GM18907 (cell line): ENCODE results near the gene ADAM10.

Experiments used
- ATAC-seq: cut with Tn5 transposase; IDR thresholded peaks from one replicate; pipeline ENCODE4 v1.9.1; 2021; ENCODE audit warnings: mild to moderate bottlenecking, moderate library complexity; ENCODE audit not compliant: unreplicated experiment

The ADAM10 gene

DNA sequence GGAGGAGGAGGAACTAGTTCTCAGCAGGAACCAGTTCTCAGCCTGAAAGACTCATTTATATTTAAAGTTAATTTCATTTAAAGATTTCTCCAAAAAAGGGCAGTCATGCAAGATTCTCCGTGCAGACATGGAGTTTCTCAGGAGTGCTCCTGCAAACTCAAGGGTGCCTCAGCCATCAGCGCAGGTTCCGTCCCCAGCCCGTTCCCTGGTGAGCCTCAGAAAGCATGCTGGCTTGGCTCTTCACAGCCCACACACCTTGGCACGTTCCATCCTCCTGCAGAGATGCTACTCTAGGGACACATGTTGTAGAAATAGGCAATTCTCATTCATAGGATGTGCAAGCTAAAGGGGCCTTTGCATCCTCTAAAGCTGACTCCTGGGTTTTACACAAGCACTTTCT is 194.7 kb downstream of the ADAM10 start:
- no peak for ATAC-seq

- no peak for ATAC-seq
These were observed 196.1 kb downstream of the ADAM10 start for GRCh38 chr15:58553365-58553918.

GRCh38 chr15:58552505-58553364 is 196.8 kb downstream of the ADAM10 start:
- ATAC-seq, result no peak

DNA sequence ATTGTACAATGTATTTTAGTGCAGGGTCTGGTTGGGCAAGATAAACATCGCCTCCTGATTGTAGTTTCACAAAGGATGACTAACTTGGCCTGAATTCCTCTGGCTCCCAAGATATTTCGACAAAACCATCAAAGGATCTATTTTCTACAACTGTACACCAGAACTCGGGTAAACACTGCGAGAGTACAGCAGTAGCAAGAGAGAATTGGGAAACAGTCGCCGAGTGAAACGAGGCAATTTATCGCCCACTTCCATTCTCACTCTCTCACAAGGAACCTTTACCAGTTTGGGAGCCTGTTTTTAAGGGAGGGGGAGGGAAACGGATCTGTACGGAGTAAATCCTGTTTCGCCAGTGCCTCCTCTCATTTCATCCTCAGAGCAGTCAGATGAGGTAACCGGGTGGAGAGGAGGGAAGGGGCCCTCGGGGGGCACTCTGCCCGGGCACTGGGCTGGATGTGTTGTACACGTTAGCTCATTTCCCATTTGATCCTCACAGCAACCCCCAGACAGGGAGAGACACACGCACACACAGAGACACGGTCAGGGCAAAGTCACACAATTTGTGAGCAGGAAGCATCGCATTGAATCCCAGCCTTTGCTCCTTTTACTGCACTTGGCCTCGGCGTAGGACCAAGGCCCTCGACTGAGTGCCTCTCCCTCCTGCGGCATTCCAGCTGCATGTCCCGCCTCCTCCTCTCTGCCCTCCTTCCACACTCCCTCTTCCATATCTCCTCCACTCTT is 197.6 kb downstream of the ADAM10 start:
- no peak for ATAC-seq

DNA sequence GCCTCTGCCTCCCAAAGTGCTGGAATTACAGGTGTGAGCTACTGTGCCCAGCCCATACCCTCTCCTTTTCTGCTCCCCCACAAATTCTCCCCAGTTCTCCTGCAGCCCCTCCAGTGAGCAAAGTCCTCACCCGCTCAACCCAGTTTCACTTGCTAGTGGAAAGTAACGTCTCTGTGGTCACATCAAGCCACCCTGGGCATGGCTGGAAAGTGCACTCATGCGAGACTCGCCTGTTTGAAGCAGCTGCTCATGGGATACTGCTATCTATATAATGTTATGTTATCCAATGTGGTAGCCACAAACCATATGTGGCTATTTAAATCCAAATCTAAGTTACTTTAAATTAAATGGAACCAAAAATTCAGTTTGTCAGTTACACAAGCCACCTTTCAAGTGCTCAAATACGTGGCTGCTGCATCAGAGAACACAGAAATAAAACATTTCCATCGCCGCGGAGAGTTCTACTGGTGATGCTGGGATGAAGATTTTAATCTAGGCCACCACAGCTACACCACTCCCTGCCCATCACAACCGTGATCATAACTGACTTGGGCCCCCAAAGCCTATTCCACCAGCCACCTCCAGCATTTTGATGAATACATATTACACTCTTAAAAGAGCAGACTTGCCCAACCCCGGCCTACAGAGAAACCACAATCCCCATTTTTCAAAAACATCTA is 198.3 kb downstream of the ADAM10 start:
- ATAC-seq, result no peak

DNA sequence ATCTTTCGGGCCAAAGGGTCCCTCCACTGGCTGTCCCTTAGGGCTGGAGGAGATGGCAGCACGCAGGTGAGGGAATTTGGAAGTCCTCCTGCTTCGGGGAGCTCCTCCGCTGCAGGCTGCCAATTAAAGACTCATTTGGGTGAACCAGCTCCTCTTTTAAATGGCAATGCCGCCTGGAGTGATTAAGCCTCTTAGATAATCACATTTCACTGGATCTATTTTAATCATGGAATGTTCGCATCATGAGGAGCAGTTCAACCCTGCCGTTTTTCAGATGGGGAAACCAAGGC is 199.8 kb downstream of the ADAM10 start:
- no peak for ATAC-seq

- no peak for ATAC-seq
These were observed 200.3 kb downstream of the ADAM10 start for GRCh38 chr15:58549013-58549784.

- no peak for ATAC-seq
These were observed 201.0 kb downstream of the ADAM10 start for GRCh38 chr15:58548308-58549012.

GRCh38 chr15:58547628-58548307 is 201.7 kb downstream of the ADAM10 start:
- no peak for ATAC-seq

DNA sequence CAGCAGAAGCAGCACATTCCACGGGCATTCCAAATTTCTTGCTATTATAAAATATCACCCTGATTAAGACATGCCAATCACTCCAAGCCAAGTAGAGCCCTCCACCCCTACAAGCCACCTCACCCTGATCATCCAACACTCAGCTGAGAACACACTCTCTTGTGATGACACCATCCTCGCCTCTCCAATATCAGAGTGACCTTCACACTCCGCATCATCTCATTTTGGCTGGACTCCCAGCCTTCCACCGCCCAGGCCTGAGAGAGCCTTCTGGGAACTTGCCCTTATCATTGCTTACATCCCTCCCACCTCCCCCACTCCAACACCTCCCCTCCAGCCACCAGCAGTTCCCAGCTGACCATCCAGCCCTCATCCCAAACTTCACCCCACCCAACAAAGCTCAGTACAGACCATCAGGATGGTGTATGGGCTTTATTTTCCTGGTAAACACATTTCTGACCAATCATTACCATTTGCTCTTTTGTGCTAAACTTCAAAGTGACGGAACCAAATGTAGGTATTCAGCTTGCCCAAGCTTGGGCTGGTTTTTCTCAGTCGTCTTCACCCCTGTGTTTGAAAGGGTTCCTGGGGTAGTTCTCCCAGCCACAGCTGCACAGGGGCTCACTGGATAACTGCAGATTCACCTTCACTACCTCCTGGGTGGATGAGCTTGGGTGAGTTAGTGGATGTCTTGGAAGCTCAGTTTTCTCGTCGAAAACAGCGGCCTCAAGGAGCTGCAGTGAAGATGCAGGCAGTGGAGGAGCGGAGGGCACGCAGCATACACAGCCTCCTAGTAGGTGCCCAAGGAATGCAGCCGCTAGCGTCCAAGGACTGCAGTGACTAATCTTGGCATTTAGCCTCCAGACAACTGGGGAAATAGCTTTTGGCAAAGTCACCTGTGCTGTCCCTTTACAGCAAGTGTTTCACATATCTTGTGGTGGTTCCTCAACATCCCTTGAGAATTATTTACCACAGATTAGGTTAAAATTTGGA is 202.6 kb downstream of the ADAM10 start:
- no peak for ATAC-seq

- ATAC-seq, result no peak
These were observed 203.4 kb downstream of the ADAM10 start for GRCh38 chr15:58546066-58546591.

- no peak for ATAC-seq
These were observed 204.0 kb downstream of the ADAM10 start for GRCh38 chr15:58545307-58546065.

DNA sequence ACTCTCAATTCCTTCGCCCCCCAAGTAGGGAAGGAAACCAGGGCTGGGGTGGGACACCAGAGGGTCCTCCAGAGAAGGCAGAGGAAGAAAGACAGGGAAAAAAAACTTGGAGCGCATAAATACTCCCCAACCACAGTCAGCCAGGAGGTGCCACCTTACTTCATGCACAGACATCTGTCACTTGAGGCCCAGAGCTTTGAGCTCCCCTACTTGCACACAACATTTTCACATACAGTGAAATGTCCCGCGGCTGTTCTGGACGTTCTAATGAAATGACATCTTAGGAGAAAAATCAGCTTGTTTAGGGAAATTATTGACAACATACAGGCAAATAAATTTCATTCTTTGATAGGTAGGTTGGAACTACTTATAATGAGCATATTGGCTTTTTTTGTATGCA is 204.8 kb downstream of the ADAM10 start:
- ATAC-seq, result no peak

DNA sequence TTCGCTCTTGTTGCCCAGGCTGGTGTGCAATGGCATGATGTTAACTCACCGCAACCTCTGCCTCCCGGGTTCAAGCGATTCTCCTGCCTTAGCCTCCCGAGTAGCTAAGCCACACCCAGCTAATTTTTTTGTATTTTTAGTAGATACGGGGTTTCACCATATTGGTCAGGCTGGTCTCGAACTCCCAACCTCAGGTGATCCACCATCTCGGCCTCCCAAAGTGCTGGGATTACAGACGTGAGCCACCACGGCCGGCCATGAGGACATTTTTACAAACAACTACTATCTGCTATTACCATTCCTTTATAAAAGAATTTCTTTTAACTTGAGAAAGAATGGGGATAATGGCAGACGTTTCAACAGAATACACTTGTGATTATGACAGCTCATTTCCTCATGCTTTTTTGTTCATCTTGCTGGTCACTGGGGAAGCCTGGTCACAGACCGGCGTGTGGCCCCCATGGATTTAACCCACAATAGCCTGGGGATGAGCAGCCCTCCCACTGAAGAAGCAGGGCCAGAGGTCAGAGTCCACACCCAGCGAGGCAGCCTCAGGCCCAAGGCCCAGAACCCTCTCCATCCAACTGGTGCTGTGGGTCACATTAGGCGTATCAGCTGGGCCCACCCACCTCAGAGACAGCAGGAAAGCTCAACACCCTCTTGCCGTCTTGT is 205.7 kb downstream of the ADAM10 start:
- no peak for ATAC-seq

- no peak for ATAC-seq
These were observed 208.0 kb downstream of the ADAM10 start for GRCh38 chr15:58541410-58542087.

DNA sequence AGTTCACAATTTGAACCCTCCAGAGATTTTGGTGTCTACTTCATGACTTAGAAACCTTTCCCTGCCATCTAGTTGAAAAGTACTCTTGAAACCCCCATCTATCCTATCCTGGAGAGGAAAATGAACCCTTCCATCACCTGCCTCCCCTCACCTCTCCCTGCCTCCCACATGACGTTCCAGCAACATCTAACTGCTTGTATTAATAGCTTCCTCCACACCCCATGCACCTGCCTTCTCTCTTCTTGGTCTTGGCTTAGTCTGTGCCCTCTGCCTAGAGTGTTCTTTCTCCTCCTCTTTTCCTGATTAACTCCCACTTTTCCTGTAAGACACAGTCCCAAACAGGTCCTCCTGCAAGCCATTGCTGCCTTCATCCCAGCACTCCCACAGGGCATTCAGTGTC is 210.0 kb downstream of the ADAM10 start:
- ATAC-seq, result no peak
